NCI-H345 (cell line): ENCODE data around the gene SURF4.
"Not testable (repeated sequence)": the region's sequence is repeated elsewhere in the genome, so short reads cannot be mapped to it uniquely, and the experiment has no call there.

ENCODE experiments used
- DNase-seq: peaks from one replicate; lab custom pipeline; 2025; lab: John Stamatoyannopoulos, UW

The SURF4 gene

GRCh38 chr9:133352635-133353340 is 23.1 kb downstream of the SURF4 start:
- DNase-seq, result no peak

DNA sequence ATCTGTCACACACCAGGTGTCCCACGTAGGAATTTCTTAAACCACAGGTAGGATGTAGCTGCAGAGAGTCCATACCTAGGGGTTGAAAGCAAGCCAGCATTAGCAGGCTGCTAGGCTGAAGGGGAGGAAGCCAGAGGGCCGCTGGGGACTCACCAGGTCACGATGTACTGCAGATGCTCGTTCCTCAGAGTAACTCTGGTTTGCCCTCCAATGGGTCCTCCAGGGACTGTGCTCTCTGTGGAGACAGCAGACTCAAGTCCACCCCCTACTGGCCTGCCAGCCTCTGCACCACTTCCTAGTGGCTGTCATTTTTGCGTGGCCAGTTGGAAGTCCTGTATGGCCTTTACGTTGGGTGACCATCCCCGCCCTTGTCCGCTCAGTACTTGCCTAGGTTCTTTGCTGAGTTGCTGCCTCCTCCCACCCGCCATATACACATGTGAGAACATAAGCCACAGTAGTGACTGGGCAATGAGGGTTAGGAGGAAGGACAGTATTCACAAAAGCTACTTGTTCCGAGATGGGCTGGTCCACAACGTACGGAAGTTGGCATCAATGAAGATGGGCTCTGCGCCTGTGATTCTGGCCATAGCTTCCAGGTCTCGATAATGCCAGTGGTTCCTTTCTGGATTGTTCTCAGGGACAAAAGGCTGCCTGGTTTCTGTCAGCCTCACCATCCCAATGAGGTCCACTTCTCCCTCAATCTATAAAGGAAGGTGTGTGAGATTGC is 23.8 kb downstream of the SURF4 start:
- DNase-seq, result peak; percentile 12

- no peak for DNase-seq
These were observed 24.3 kb downstream of the SURF4 start for GRCh38 chr9:133351526-133351907.

DNA sequence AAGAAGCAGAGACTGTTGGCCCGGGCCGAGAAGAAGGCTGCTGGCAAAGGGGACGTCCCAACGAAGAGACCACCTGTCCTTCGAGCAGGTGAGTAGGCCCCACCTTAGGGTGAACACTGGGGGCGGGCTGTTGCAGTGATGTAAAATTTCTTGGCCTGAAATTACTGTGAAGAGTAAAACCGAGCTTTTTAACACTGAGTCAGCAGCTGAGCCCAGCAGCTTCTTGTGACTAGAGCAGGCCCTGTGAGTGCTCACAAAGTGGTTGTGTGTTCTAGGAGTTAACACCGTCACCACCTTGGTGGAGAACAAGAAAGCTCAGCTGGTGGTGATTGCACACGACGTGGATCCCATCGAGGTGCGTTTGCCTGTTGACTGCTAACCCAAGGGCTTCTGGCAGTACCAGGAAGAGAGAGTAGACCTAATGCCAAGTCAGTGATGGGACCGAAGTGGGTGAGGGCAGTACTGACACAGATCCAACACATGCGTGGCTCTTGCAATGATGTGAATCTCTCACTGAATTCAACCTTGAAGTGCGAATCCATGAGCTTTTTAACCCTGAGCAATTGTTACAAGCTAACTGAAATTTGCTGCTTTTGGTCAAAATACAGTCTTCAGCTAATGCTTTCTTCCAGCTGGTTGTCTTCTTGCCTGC is 25.8 kb downstream of the SURF4 start:
- no peak for DNase-seq

GRCh38 chr9:133348718-133349573 is 26.9 kb downstream of the SURF4 start:
- no peak for DNase-seq

DNA sequence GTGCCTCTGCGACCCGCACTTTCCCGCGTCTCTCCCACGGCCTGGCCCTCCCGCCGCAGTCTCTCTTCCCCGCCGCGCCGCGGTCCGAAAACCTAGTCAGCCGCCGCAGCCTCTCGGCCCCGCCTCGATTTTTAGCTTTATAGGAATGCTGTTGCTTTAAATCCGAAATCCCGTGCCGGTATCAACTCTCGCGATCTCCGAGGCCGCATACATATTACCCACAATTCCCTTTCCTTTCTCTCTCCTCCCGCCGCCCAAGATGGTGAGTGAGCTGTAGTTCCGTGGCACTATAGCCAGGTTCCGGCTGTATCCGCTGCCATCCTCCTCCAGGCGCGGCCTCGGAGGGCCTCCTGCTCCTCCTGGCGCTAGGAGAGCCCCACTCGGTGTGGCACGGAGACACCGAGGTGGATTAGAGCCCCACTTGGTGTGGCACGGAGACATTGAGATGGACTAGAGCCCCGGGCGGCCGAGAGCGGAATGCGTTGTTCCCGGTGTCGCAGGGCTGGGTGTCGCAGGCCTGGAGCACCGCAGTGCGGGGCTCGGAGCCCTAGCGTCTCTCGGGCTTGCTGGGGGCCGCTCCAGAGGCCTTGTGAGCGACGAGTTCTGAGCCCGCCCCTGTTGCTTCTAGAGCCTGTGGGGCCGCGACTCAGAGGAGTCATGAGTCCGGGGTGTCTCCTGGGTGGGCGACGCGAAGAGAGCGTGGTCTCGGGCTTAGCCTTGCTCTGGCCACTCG is 27.7 kb downstream of the SURF4 start, which contains the start of the genes MED22 and RPL7A:
MED22 (minus strand) TSS at position 147 of the 733 bp plus-strand sequence. CDS start 1,469 bp downstream, outside the sequence.
RPL7A (plus strand) TSS at position 234 of the 733 bp plus-strand sequence; CDS start at position 260, 26 bp downstream.
- DNase-seq, result peak; percentile 97

GRCh38 chr9:133347515-133347984 is 28.3 kb downstream of the SURF4 start:
- DNase-seq, result no peak

DNA sequence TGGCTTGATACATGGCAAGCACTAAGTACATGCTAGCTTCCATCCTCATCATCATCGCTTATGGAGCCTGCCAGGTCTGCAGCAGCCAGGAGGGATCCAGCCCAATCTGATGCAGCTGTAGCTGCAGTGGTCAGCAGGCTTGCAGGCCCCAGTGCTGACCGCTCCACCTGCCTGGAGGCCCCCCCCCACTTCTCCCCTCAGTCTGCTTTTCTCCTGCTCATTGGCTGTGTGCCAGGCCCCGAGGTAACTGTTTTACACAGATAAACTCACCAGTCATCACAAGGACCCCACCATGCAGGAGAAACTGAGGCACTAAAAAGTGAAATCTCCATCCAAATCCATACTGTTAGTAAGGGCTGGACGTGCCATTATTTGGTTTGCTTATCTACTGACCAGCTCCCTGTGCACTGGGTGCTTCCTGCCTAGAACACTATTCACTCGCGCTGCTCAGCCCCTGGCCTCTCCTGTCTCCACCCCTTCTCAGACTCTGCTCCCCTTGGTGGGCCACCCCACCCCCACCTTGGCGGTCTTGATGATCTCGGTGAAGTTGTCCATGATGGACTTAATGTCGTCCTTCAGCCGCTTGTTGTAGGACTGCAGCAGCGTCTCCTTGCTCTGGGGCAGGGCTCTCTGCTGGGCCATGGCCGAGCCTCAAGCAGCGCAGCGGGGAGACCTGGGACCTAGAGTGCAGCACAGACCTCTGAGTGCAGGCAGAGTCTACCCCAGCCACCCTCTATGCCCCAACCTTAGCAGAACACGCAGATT is 29.7 kb downstream of the SURF4 start:
- DNase-seq, result no peak

DNA sequence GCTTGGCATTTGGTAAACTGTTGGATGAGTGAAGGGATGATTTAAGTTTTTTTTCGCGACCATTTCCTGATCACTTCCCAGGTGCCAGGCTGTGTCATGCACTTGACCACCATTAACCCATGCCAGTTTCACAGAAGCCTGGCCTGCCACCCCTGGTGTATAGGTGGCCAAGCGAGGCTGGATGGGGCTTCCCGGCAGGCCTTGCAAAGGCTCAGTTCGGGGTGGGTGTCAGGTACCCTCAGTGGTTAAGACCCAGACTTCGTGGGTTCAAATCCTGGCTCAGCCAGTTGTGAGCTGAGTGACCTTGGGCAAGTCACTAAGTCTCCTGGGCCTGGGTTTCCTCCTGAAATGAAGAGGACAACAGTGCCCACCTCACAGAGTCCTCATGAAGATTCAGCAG is 30.3 kb downstream of the SURF4 start:
- DNase-seq, result no peak

- no peak for DNase-seq
These were observed 30.9 kb downstream of the SURF4 start for GRCh38 chr9:133344979-133345378.

- DNase-seq, result no peak
These were observed 31.8 kb downstream of the SURF4 start for GRCh38 chr9:133344071-133344470.

DNA sequence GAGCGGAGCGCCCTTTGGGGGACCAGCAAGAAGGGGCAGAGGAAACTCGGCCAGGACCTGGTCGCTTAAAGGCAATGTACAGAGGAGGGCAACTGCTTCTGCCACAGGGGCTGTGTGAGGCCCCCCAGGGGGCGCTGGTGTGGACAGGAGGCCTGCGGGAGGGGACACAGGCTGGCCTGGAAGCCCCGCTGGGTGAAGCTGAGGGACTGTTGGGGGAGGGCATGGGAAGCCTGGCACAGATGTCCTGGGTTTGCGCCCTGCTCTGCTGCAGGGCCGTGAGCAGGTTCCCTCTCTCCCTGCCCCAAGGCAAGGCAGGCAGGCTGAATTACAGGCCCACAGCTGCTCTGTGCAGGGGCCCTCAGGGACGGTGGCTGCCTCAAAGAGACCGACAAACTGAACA is 33.3 kb downstream of the SURF4 start:
- DNase-seq, result no peak

DNA sequence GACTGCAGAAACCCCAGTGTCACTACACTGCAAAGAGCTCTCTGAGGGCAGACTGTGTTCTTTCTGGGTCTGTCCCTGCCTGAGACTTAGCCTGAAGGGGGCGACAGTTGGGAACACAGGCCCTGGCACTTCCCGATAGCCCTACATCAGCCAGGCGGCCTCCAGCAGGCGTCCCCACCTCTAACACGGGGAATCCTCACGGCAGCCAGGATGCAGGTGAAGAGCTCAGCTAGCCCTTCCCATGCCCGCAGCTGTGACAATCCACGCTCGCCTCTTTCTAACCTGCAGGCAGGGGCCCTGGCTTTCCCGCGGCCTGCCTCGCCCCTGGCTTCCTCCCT is 33.8 kb downstream of the SURF4 start:
- no peak for DNase-seq

GRCh38 chr9:133341369-133342068 is 34.3 kb downstream of the SURF4 start:
- DNase-seq, result no peak

DNA sequence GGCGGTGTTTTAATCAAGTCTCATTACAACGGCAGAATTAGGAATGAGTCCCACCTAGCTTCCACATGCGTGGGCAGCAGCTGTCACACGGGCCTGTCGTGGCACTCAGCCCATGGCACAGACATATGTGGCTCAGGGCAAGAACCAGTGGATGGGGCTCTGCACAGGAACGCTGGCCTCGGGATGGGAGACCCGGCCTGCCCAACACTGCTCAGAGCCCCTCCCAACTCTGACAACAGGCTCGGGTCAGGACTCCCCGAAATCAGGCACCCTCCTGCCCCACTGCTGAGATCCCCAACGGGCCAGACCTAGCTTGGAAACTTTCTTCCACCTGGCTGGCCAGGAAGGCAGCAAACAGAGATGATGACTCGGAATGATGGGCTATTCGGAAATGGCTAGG is 34.9 kb downstream of the SURF4 start:
- DNase-seq, result no peak

GRCh38 chr9:133340256-133340655 is 35.6 kb downstream of the SURF4 start:
- DNase-seq, result no peak

- DNase-seq, result no peak
These were observed 36.2 kb downstream of the SURF4 start for GRCh38 chr9:133339641-133340040.

- peak; percentile 96 for DNase-seq
These were observed 39.7 kb downstream of the SURF4 start, which contains the start of gene SURF6 for GRCh38 chr9:133335924-133336811. TSS of gene SURF6 (minus strand) at chr9:133336188. CDS start at chr9:133336132, 56 bp downstream.

DNA sequence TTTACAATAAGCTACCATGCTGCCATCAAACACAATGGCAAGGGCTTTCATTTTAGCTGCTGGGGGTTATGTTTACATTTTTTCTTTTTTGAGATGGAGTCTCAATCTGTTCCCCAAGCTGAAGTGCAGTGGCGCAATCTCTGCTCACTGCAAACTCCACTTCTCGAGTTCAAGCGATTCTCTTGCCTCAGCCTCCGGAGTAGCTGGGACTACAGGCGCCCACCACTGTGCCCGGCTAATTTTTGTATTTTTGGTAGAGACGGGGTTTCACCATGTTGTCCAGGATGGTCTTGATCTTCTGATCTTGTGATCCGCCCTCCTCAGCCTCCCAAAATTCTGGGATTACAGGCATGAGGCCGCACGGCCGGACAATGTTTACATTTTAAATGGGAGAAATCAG is 41.0 kb downstream of the SURF4 start:
- DNase-seq, result not testable (repeated sequence)
